H1 (cell line): Measurements from ENCODE around the gene P3H3. TPM values are rescaled to one million over a fixed set of nuclear protein-coding genes. Genes with fewer than 3 reads are reported as not detected.

Experiments
- CTCF ChIA-PET: fragments of 300-600 bp; sonication (Branson Sonifier 250); formaldehyde crosslinking; loops from one replicate; lab custom pipeline; 2021; ENCODE audit not compliant: partially characterized antibody; lab: Charles Lee
- POLR2A ChIA-PET: fragments of 300-600 bp; sonication (Branson Sonifier 250); formaldehyde crosslinking; loops from one replicate; lab custom pipeline; 2021; ENCODE audit warnings: inconsistent platforms; ENCODE audit not compliant: partially characterized antibody; lab: Charles Lee
- DNase-seq, 2 experiments: peaks; one replicate each; pipeline versions ENCODE4 v3.0.0 to v3.0.0-alpha.2; 2010 to 2022; ENCODE audit warnings: low spot score in 2 of 2, low read depth in 1 of 2, mixed read lengths in 1 of 2
- FAIRE-seq: peaks from 2 replicates; lab custom pipeline; 2011; peaks lifted over from hg19 to GRCh38; lab: Jason Lieb, UNC
- H2AFZ ChIP-seq: 2 replicates; pipeline ENCODE4 v1.8.1; 2012; ENCODE audit warnings: low read length, inconsistent platforms
- H2AK5ac ChIP-seq: 2 replicates; pipeline ENCODE4 v1.6.1; 2013; ENCODE audit warnings: low read depth, low read length
- H2BK120ac ChIP-seq: replicated peaks from 2 replicates; pipeline ENCODE3; 2013; ENCODE audit warnings: low read depth, low read length, inconsistent platforms
- H2BK12ac ChIP-seq: 2 replicates; pipeline ENCODE4 v1.6.1; 2013; ENCODE audit warnings: low read depth, low read length
- H2BK15ac ChIP-seq: 2 replicates; pipeline ENCODE4 v1.6.1; 2013; ENCODE audit warnings: low read length
- H2BK20ac ChIP-seq: 2 replicates; pipeline ENCODE4 v1.6.1; 2013; ENCODE audit warnings: low read length
- H2BK5ac ChIP-seq: 2 replicates; pipeline ENCODE4 v1.6.1; 2013; ENCODE audit warnings: low read depth, low read length
- H3K14ac ChIP-seq: 2 replicates; pipeline ENCODE4 v1.6.1; 2013; ENCODE audit warnings: inconsistent platforms; ENCODE audit not compliant: insufficient read length
- H3K18ac ChIP-seq: 2 replicates; pipeline ENCODE4 v1.6.1; 2013; ENCODE audit warnings: low read length; ENCODE audit errors: extremely low read depth
- H3K23ac ChIP-seq: 2 replicates; pipeline ENCODE4 v1.6.1; 2013; ENCODE audit warnings: inconsistent platforms; ENCODE audit not compliant: insufficient read length
- H3K23me2 ChIP-seq: 2 replicates; pipeline ENCODE4 v1.6.1; 2013; ENCODE audit warnings: low read depth, low read length
- H3K27ac ChIP-seq: 2 replicates; pipeline ENCODE4 v1.6.1; 2011; ENCODE audit warnings: low read depth, low read length, inconsistent platforms
- H3K27me3 ChIP-seq, 4 experiments: replicated peaks in 1 of 4; 1 replicate in 1 of 4; 2 replicates in 3 of 4; pipeline versions ENCODE4 v1.6.1 to v1.8.1; 2011 to 2013; ENCODE audit warnings: low read length in 3 of 4, mild to moderate bottlenecking in 3 of 4, inconsistent platforms in 2 of 4, mixed read lengths in 2 of 4, moderate library complexity in 1 of 4; ENCODE audit not compliant: control insufficient read depth in 3 of 4, insufficient read depth in 3 of 4; ENCODE audit errors: extremely low read depth in 1 of 4
- H3K36me3 ChIP-seq, 4 experiments: 2 replicates each; pipeline versions ENCODE4 v1.6.1 to v1.8.1; 2011 to 2013; ENCODE audit warnings: mild to moderate bottlenecking in 4 of 4, low read length in 3 of 4, moderate library complexity in 2 of 4, control low read depth in 1 of 4, inconsistent platforms in 1 of 4; ENCODE audit not compliant: insufficient read depth in 4 of 4, control insufficient read depth in 2 of 4
- H3K4ac ChIP-seq: replicated peaks from 2 replicates; pipeline ENCODE3; 2013; ENCODE audit warnings: low read length, low read depth, mixed read lengths, inconsistent platforms; ENCODE audit not compliant: insufficient read length
- H3K4me1 ChIP-seq, 4 experiments: replicated peaks in 1 of 4; 1 replicate in 1 of 4; 2 replicates in 3 of 4; pipeline versions ENCODE4 v1.6.1 to v1.8.1; 2011 to 2013; ENCODE audit warnings: low read length in 3 of 4, inconsistent platforms in 2 of 4, mixed read lengths in 1 of 4; ENCODE audit not compliant: insufficient read depth in 4 of 4, control insufficient read depth in 3 of 4
- H3K4me2 ChIP-seq, 2 experiments: 2 replicates each; pipeline versions ENCODE4 v1.6.1 to v1.8.1; 2011 to 2013; ENCODE audit warnings: low read depth in 2 of 2, low read length in 2 of 2, control low read depth in 1 of 2, inconsistent platforms in 1 of 2, mild to moderate bottlenecking in 1 of 2; ENCODE audit not compliant: insufficient read depth in 1 of 2
- H3K4me3 ChIP-seq, 4 experiments: fragments of 200-600, 300-600 bp in 1 of 4; sonication (generic), shearing (Covaris generic), sonication (Bioruptor Twin) in 1 of 4; 2 replicates each; pipeline versions ENCODE4 v1.5.1 to v1.8.1; 2011 to 2016; ENCODE audit warnings: low read length in 4 of 4, low read depth in 3 of 4, control low read depth in 2 of 4, inconsistent platforms in 2 of 4, mild to moderate bottlenecking in 2 of 4, mixed read lengths in 1 of 4, moderate library complexity in 1 of 4; ENCODE audit not compliant: insufficient read depth in 2 of 4; ENCODE audit errors: extremely low read depth in 1 of 4
- H3K56ac ChIP-seq: replicated peaks from 2 replicates; pipeline ENCODE3; 2013; ENCODE audit warnings: low read depth, mild to moderate bottlenecking, mixed read lengths, low read length, inconsistent platforms; ENCODE audit not compliant: insufficient read length
- H3K79me1 ChIP-seq: 2 replicates; pipeline ENCODE4 v1.6.1; 2013; ENCODE audit warnings: low read depth, low read length, control low read depth
- H3K79me2 ChIP-seq, 2 experiments: 2 replicates each; pipeline versions ENCODE4 v1.6.1 to v1.8.1; 2012 to 2013; ENCODE audit warnings: low read length in 2 of 2, mild to moderate bottlenecking in 2 of 2, inconsistent platforms in 1 of 2; ENCODE audit not compliant: insufficient read depth in 2 of 2, control insufficient read depth in 1 of 2
- H3K9ac ChIP-seq, 4 experiments: replicated peaks in 1 of 4; 1 replicate in 1 of 4; 2 replicates in 3 of 4; pipeline versions ENCODE4 v1.6.1 to v1.8.1; 2011 to 2013; ENCODE audit warnings: low read depth in 3 of 4, low read length in 3 of 4, control low read depth in 2 of 4, mild to moderate bottlenecking in 2 of 4, moderate library complexity in 2 of 4, inconsistent platforms in 1 of 4; ENCODE audit errors: extremely low read depth in 1 of 4
- H3K9me3 ChIP-seq, 2 experiments: 2 replicates each; pipeline versions ENCODE4 v1.6.1 to v1.8.1; 2012 to 2013; ENCODE audit warnings: mild to moderate bottlenecking in 2 of 2, moderate library complexity in 2 of 2, control low read depth in 1 of 2, inconsistent platforms in 1 of 2, low read depth in 1 of 2, low read length in 1 of 2, mixed read lengths in 1 of 2; ENCODE audit not compliant: insufficient read depth in 2 of 2
- H4K20me1 ChIP-seq, 2 experiments: replicated peaks in 1 of 2; 2 replicates each; pipeline versions ENCODE3 to v1.8.1; 2011 to 2013; ENCODE audit warnings: inconsistent platforms in 2 of 2, low read length in 2 of 2, mild to moderate bottlenecking in 1 of 2; ENCODE audit not compliant: insufficient read depth in 2 of 2, control insufficient read depth in 1 of 2
- H4K5ac ChIP-seq: 2 replicates; pipeline ENCODE4 v1.6.1; 2013; ENCODE audit warnings: low read length, low read depth, mixed read lengths, inconsistent platforms; ENCODE audit not compliant: insufficient read length
- H4K8ac ChIP-seq: 2 replicates; pipeline ENCODE4 v1.8.0; 2013; ENCODE audit warnings: mild to moderate bottlenecking, moderate library complexity, low read length, inconsistent platforms; ENCODE audit not compliant: insufficient read depth; ENCODE audit errors: extremely low read depth
- H4K91ac ChIP-seq: replicated peaks from 2 replicates; pipeline ENCODE3; 2013; ENCODE audit warnings: low read length, mixed read lengths, inconsistent platforms; ENCODE audit not compliant: insufficient read length
- CHD1 ChIP-seq: IDR thresholded peaks from 2 replicates; pipeline ENCODE4 v1.6.1; 2012; ENCODE audit warnings: low read depth, low read length, improper control_type of control experiment
- KDM4A ChIP-seq: IDR thresholded peaks from one replicate; pipeline ENCODE4 v1.7.1; 2012; ENCODE audit warnings: low read depth, mild to moderate bottlenecking, moderate library complexity, low read length, inconsistent platforms; ENCODE audit not compliant: severe bottlenecking
- NANOG ChIP-seq: IDR thresholded peaks from 2 replicates; pipeline ENCODE4 v1.6.1; 2011; ENCODE audit warnings: low read length, low read depth, mild to moderate bottlenecking, inconsistent platforms; ENCODE audit not compliant: insufficient read depth, poor library complexity, severe bottlenecking
- NRF1 ChIP-seq: IDR thresholded peaks from 2 replicates; pipeline ENCODE4 v1.6.1; 2011; ENCODE audit warnings: mild to moderate bottlenecking, low read depth, low read length, improper control_type of control experiment
- PHF8 ChIP-seq: fragments of 200-600 bp; sonication (generic); conservative IDR thresholded peaks from 2 replicates; pipeline ENCODE4 v1.7.1; 2012; ENCODE audit warnings: low read depth, mild to moderate bottlenecking, inconsistent platforms, low read length, moderate library complexity
- SP2 ChIP-seq: IDR thresholded peaks from 2 replicates; pipeline ENCODE4 v1.6.1; 2012; ENCODE audit warnings: mild to moderate bottlenecking, low read length, inconsistent platforms
- TAF7 ChIP-seq: optimal IDR thresholded peaks from 2 replicates; pipeline ENCODE3; 2011; ENCODE audit warnings: low read depth, mild to moderate bottlenecking, inconsistent platforms, low read length, moderate library complexity, borderline replicate concordance
- WGBS, 2 experiments: shearing (Covaris generic) in 1 of 2; methylation state at CpG; one replicate each; pipeline versions ENCODE4 v1.1.6 to v1.1.7; 2013 to 2015; ENCODE audit warnings: low lambda C conversion rate in 2 of 2, mixed read lengths in 2 of 2, inconsistent platforms in 1 of 2, low coverage in 1 of 2, missing lambda C conversion rate in 1 of 2; ENCODE audit not compliant: insufficient replicate concordance in 2 of 2, insufficient coverage in 1 of 2, insufficient read length in 1 of 2; ENCODE audit errors: extremely low coverage in 1 of 2, missing lambda C conversion rate in 1 of 2; 5-methylcytosine and 5-hydroxymethylcytosine counted together
- polyA plus RNA-seq, 7 experiments: library from polyadenylated mRNA; depleted of rRNA in 3 of 7; stranded (reverse) in 5 of 7; unstranded in 2 of 7; fragments of >200 nt in 5 of 7; fragments of 200-250 nt in 2 of 7; gene quantifications; 1 replicate in 5 of 7; 2 replicates in 1 of 7; 4 replicates in 1 of 7; pipeline versions ENCODE4 v1.2.1 to v1.2.3, GENCODE V29; 2011 to 2013; ENCODE audit warnings: missing spikeins in 2 of 7, mixed read lengths in 2 of 7
- total RNA-seq: library from RNA; stranded (reverse); fragmentation: NEBNext Ultra II Directional; extraction: Animal tissue kit (Norgen Biotek cat#: 25700); gene quantifications from 2 replicates; pipeline ENCODE4 v1.2.1, GENCODE V29; 2021
- TF ChIP-seq, protein P1 (sequence below): IDR thresholded peaks from 2 replicates; pipeline ENCODE4 v1.6.1; 2012; ENCODE audit warnings: inconsistent platforms
- TF ChIP-seq, protein P2 (sequence below): IDR thresholded peaks from 2 replicates; pipeline ENCODE4 v1.6.1; 2012; ENCODE audit warnings: inconsistent platforms

The P3H3 gene
- total and polyA plus RNA-seq, 2 of the 8 experiments (the other 6 are each of a cell fraction or from before 2014, with no cell fraction given), result 22.9 to 43.5 TPM

DNA sequence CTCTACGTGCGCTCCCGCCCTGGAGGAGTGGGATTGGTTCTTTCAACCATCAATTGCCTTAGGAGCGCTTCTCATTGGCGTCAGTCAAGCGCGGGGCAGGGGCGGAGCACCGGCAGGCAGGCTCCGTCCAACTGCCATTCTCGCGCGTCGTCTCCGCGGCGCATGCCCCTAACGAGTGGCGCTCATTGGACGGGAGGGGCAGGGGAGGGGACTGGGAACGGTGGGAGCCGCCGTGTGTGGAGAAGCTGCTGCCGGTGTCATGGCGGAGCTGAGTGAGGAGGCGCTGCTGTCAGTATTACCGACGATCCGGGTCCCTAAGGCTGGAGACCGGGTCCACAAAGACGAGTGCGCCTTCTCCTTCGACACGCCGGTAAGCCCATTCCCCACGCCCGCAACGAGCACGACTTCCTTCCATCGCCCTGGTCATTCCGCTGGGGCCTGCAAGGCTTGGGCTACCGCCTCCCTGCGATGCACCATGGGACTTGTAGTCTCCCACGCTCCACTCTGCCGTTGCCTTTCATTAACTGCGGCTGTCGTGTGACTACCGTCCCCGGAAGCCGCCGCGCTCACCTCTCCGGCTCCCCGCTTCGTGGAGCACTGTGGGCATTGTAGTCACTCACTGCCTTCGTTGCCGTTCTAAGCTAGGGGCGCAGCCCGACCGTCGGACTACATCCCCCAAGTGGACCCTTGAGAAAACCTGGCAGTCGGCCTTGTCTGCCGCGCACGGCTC, 23.9 kb downstream of the P3H3 start, which contains the start of gene USP5:
USP5 (plus strand) TSS at position 230 of the 730 bp plus-strand sequence; CDS start at position 260, 30 bp downstream.
- WGBS, 2 experiments, result 0% methylated on average over 59 of the region's 65 CpGs; no CpG with 5 or more reads in 1 of the 2 experiments
- peak within 1 kb of the TSS; percentile 93 for H4K8ac ChIP-seq
- H2BK12ac ChIP-seq, result peak within 1 kb of the TSS; percentile 29; the same call in 1 of the 2 replicates
- H3K4me1 ChIP-seq, result peaks cover 0 to 14% (median 3%) of the 10 kb centered on the region in 4 experiments; a peak in 5 of 7 replicates
- no peak within 1 kb of the TSS for H3K14ac ChIP-seq
- no peaks in the 10 kb centered on the region; the same call in 1 of the 2 replicates for H3K79me1 ChIP-seq
- peaks cover 7 to 31% (median 24%) of the 10 kb centered on the region in 4 experiments; a peak in 7 of 8 replicates for H3K36me3 ChIP-seq
- H3K27ac ChIP-seq, result peak within 1 kb of the TSS; percentile 77; the same call in 1 of the 2 replicates
- 0 out of 2 replicates have a peak within 1 kb of the TSS, but pooled peaks have one; percentile 20 for H2AK5ac ChIP-seq
- FAIRE-seq (peak; percentile 63), DNase-seq (peak; percentile 94 to 99)
- no peak within 1 kb of the TSS for H3K23ac ChIP-seq
- peak within 1 kb of the TSS; percentile 92 for H4K5ac ChIP-seq
- CTCF ChIA-PET, result interaction anchor here (0.7 to 19.8 kb wide), 13 partner anchors 13 to 298 kb away, joined by 3 to 292 read pairs (median 4); partner anchors contain the start of genes GNB3, MLF2, P3H3 and SPSB2
- peak within 1 kb of the TSS; percentile 79 to 94 (median 88) for H3K4me3 ChIP-seq
- H3K18ac ChIP-seq, result peak within 1 kb of the TSS; percentile 98
- peaks cover 0 to 3% of the 10 kb centered on the region in 2 experiments for H4K20me1 ChIP-seq
- no peak within 1 kb of the TSS for H2BK120ac ChIP-seq
- H3K27me3 ChIP-seq, result no peaks in the 10 kb centered on the region
- H3K23me2 ChIP-seq, result peaks cover 11% of the 10 kb centered on the region
- no peak within 1 kb of the TSS for H2BK20ac ChIP-seq
- H3K9ac ChIP-seq, result peak within 1 kb of the TSS; percentile 75 to 84 (median 78)
- H2AFZ ChIP-seq, result peak within 1 kb of the TSS; percentile 91
- POLR2A ChIA-PET, result interaction anchor here (0.8 to 25.7 kb wide), 33 partner anchors 15 to 320 kb away, joined by 3 to 588 read pairs (median 4); partner anchors contain the start of genes C12orf57, COPS7A, EMG1 and GAPDH
- H2BK15ac ChIP-seq, result no peak within 1 kb of the TSS
- no peaks in the 10 kb centered on the region for H3K9me3 ChIP-seq
- peak within 1 kb of the TSS; percentile 59 for H3K4ac ChIP-seq
- H3K4me2 ChIP-seq, result peak within 1 kb of the TSS; percentile 90 to 96
- peak within 1 kb of the TSS; percentile 89 for H2BK5ac ChIP-seq
- H3K56ac ChIP-seq, result peak within 1 kb of the TSS; percentile 85
- peaks cover 0 to 29% of the 10 kb centered on the region in 2 experiments; a peak in 2 of 4 replicates for H3K79me2 ChIP-seq
- peak within 1 kb of the TSS; percentile 81 for H4K91ac ChIP-seq
- TF ChIP-seq SP2 (peak; percentile 64), KDM4A (peak; percentile 40), NRF1 (peak; percentile 48), NANOG (no peak), CHD1 (no peak), PHF8 (peak; percentile 93), TAF7 (no peak)
- TF ChIP-seq, protein P1, sequence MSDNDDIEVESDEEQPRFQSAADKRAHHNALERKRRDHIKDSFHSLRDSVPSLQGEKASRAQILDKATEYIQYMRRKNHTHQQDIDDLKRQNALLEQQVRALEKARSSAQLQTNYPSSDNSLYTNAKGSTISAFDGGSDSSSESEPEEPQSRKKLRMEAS, result peak; percentile 82
- TF ChIP-seq, protein P2, sequence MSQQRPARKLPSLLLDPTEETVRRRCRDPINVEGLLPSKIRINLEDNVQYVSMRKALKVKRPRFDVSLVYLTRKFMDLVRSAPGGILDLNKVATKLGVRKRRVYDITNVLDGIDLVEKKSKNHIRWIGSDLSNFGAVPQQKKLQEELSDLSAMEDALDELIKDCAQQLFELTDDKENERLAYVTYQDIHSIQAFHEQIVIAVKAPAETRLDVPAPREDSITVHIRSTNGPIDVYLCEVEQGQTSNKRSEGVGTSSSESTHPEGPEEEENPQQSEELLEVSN, result peak; percentile 86
